ENCODE measurements around the gene PLCE1. TPM values are rescaled to one million over a fixed set of nuclear protein-coding genes. Genes with fewer than 3 reads are reported as not detected.
"Not testable (repeated sequence)": the region's sequence is repeated elsewhere in the genome, so short reads cannot be mapped to it uniquely, and the experiment has no call there.

Gene PLCE1
- total RNA-seq, 2 experiments from 2014 or later: 0.03 TPM; not detected in 1

DNA sequence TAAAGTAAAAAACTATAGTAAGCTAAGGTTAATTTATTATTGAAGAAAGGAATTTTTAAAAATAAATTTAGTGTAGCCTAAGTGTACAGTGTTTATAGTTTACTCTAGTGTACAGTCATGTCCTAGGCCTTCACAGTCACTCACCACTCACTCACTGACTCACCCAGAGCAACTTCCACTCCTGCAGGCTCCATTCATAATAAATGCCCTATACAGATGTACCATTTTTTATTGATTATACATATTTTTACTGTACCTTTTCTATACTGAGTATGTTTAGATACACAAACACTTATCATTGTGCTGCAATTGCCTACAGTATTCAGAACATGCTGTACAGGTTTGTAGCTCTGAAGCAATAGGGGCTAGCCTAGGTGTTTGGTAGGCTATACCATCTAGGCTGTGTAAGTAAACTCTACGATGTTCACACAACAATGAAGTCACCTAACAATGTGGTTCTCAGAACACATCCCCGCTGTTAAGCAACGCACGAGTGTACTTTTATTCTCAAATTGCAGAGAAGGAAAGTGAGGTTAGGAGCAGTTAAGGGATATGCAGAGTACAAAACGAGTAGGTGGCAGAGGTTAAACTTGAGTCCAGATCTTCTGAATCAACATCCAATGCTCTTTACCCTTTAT is 38.9 kb upstream of the PLCE1 start:
- H3K9me3 ChIP-seq (ENCODE audit: control insufficient read depth in 1 of 2, insufficient read depth in 1 of 2, low read length in 2 of 2): no peaks in the 10 kb centered on the region
- no peaks in the 10 kb centered on the region for H3K9me3 Mint-ChIP-seq
- intact Hi-C loops (cut with DNase I, micrococcal nuclease): no loop called here
- TF ChIP-seq, protein P1, sequence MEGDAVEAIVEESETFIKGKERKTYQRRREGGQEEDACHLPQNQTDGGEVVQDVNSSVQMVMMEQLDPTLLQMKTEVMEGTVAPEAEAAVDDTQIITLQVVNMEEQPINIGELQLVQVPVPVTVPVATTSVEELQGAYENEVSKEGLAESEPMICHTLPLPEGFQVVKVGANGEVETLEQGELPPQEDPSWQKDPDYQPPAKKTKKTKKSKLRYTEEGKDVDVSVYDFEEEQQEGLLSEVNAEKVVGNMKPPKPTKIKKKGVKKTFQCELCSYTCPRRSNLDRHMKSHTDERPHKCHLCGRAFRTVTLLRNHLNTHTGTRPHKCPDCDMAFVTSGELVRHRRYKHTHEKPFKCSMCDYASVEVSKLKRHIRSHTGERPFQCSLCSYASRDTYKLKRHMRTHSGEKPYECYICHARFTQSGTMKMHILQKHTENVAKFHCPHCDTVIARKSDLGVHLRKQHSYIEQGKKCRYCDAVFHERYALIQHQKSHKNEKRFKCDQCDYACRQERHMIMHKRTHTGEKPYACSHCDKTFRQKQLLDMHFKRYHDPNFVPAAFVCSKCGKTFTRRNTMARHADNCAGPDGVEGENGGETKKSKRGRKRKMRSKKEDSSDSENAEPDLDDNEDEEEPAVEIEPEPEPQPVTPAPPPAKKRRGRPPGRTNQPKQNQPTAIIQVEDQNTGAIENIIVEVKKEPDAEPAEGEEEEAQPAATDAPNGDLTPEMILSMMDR (IDR thresholded peaks at IDR 0.05): no peak
- H3K36me3 Mint-ChIP-seq (ENCODE audit: low read depth): peaks cover 4% of the 10 kb centered on the region
- CTCF ChIA-PET: no interaction called here
- POLR2A ChIA-PET: no interaction called here
- no peak overlapping the region for H3K27ac Mint-ChIP-seq
- no peak overlapping the region for H3K4me3 ChIP-seq (ENCODE audit: low read length)
- ATAC-seq (ENCODE audit: poor library complexity) (no peak), DNase-seq (no peak)
- H3K27ac ChIP-seq (ENCODE audit: low read depth in 1 of 2, low read length in 2 of 2): no peak overlapping the region
- no peak overlapping the region for H3K4me3 Mint-ChIP-seq
- no peaks in the 10 kb centered on the region for H3K27me3 ChIP-seq (ENCODE audit: control insufficient read depth in 1 of 2, insufficient read depth in 2 of 2, low read length in 2 of 2)
- no peaks in the 10 kb centered on the region for H3K4me1 Mint-ChIP-seq (ENCODE audit: low read depth)
- H3K36me3 ChIP-seq (ENCODE audit: insufficient read depth, low read length): no peaks in the 10 kb centered on the region
- H3K4me1 ChIP-seq (ENCODE audit: insufficient read depth, low read length): no peaks in the 10 kb centered on the region
- no peaks in the 10 kb centered on the region for H3K27me3 Mint-ChIP-seq

DNA sequence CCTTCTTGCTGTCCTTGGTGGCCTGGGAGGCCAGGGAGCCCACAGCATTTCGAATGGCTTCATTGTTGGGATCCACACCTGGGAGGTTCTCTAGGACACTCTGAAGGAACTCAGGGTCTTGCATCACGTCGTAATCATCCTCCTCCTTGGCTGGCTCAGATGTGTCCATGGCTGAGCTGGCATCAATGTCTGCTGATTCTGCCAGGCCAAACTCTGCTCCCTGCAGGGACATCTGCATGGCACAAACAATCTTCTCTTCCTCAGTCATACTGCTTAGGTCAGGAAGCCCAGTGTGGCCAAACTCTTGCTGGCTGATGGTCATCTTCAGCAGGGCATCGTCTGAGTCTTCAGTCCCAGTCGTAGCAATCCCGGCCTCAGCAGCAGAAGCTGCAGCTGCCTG is 34.9 kb upstream of the PLCE1 start:
- POLR2A ChIA-PET: no interaction called here
- no peaks in the 10 kb centered on the region for H3K4me1 Mint-ChIP-seq (ENCODE audit: low read depth)
- CTCF ChIA-PET: no interaction called here
- H3K4me3 ChIP-seq (ENCODE audit: low read length): no peak overlapping the region
- DNase-seq: no peak
- no peaks in the 10 kb centered on the region for H3K36me3 Mint-ChIP-seq (ENCODE audit: low read depth)
- H3K27ac ChIP-seq (ENCODE audit: low read depth in 1 of 2, low read length in 2 of 2): no peak overlapping the region
- intact Hi-C loops (cut with DNase I, micrococcal nuclease): no loop called here
- no peaks in the 10 kb centered on the region for H3K4me1 ChIP-seq (ENCODE audit: insufficient read depth, low read length)
- H3K27me3 ChIP-seq (ENCODE audit: control insufficient read depth in 1 of 2, insufficient read depth in 2 of 2, low read length in 2 of 2): no peaks in the 10 kb centered on the region
- no peaks in the 10 kb centered on the region for H3K9me3 Mint-ChIP-seq
- TF ChIP-seq, protein P1 (IDR thresholded peaks at IDR 0.05): no peak
- H3K27ac Mint-ChIP-seq: no peak overlapping the region
- ATAC-seq (ENCODE audit: poor library complexity): no peak
- no peaks in the 10 kb centered on the region for H3K36me3 ChIP-seq (ENCODE audit: insufficient read depth, low read length)
- H3K4me3 Mint-ChIP-seq: no peak overlapping the region
- H3K27me3 Mint-ChIP-seq: no peaks in the 10 kb centered on the region
- H3K9me3 ChIP-seq (ENCODE audit: control insufficient read depth in 1 of 2, insufficient read depth in 1 of 2, low read length in 2 of 2): no peaks in the 10 kb centered on the region

DNA sequence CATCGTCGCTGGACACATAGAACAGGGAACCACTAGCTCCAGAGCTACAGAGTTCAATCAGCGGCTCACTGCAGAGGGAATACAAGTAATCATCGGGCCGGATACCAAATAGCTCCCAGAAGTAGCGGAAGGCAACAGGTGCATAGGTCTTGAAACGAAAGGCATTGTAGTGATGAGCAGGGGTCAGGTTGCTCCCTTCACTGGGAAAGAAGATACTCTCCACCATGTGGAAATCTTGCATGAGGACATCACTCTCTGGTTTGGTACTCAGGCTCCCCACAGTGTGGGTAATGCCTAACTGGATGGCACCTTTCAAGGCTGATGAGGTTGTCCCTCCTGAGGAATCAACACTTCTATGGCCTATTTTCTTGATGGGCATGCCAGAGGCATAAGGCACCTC is 32.7 kb upstream of the PLCE1 start:
- DNase-seq; H3K27ac Mint-ChIP-seq; H3K9me3 ChIP-seq (ENCODE audit: control insufficient read depth in 1 of 2, insufficient read depth in 1 of 2, low read length in 2 of 2); H3K36me3 ChIP-seq (ENCODE audit: insufficient read depth, low read length); ATAC-seq (ENCODE audit: poor library complexity); H3K27me3 Mint-ChIP-seq; H3K27me3 ChIP-seq (ENCODE audit: control insufficient read depth in 1 of 2, insufficient read depth in 2 of 2, low read length in 2 of 2); intact Hi-C loops (cut with DNase I, micrococcal nuclease); H3K4me3 ChIP-seq (ENCODE audit: low read length); H3K9me3 Mint-ChIP-seq; H3K27ac ChIP-seq (ENCODE audit: low read depth in 1 of 2, low read length in 2 of 2); H3K36me3 Mint-ChIP-seq (ENCODE audit: low read depth); POLR2A ChIA-PET; H3K4me1 ChIP-seq (ENCODE audit: insufficient read depth, low read length); CTCF ChIA-PET; H3K4me1 Mint-ChIP-seq (ENCODE audit: low read depth); H3K4me3 Mint-ChIP-seq: not testable (repeated sequence)

DNA sequence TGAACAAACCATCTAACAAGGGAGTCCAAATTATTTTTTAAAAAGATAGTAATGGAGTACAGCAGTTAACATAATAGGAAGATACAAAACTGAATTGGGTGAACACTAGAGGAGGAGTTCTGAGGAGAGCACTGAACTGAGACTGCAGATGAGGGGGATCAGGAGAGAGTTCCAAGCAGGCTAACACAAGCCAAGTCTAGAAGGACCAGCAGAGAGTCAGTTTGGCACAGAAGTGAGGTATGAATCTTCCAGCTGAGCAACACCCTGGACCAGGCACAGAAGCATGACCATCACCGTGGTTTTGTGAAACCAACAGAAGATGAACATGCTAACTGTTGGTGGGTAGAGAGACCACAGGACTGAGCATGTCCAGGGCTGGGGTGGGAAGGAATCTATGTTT is 30.8 kb upstream of the PLCE1 start:
- H3K4me1 Mint-ChIP-seq (ENCODE audit: low read depth): no peaks in the 10 kb centered on the region
- no peaks in the 10 kb centered on the region for H3K27me3 Mint-ChIP-seq
- DNase-seq (no peak), ATAC-seq (ENCODE audit: poor library complexity) (no peak)
- Histone ChIP-seq H3K27me3 (ENCODE audit: control insufficient read depth in 1 of 2, insufficient read depth in 2 of 2, low read length in 2 of 2) (no peaks in the 10 kb centered on the region), H3K36me3 (ENCODE audit: insufficient read depth, low read length) (no peaks in the 10 kb centered on the region), H3K4me3 (ENCODE audit: low read length) (no peak overlapping the region), H3K4me1 (ENCODE audit: insufficient read depth, low read length) (no peaks in the 10 kb centered on the region), H3K27ac (ENCODE audit: low read depth in 1 of 2, low read length in 2 of 2) (no peak overlapping the region), H3K9me3 (ENCODE audit: control insufficient read depth in 1 of 2, insufficient read depth in 1 of 2, low read length in 2 of 2) (no peaks in the 10 kb centered on the region)
- ChIA-PET POLR2A (no interaction called here), CTCF (no interaction called here)
- no peaks in the 10 kb centered on the region for H3K9me3 Mint-ChIP-seq
- intact Hi-C loops (cut with DNase I, micrococcal nuclease): no loop called here
- H3K36me3 Mint-ChIP-seq (ENCODE audit: low read depth): no peaks in the 10 kb centered on the region
- TF ChIP-seq, protein P1 (IDR thresholded peaks at IDR 0.05): no peak
- no peak overlapping the region for H3K27ac Mint-ChIP-seq
- no peak overlapping the region for H3K4me3 Mint-ChIP-seq

Measured in CD4-positive, alpha-beta T cell (primary cell).